T-helper 2 cell treated with Interferon-gamma antibody and Interleukin-4, amounts not matched to agents 100 ng/mL and 5 ng/mL, for 36 hours (primary cell): ENCODE measurements around the gene LAMB3. TPM values are rescaled to one million over a fixed set of nuclear protein-coding genes. Genes with fewer than 3 reads are reported as not detected.

Experiments used
- intact Hi-C: fragments of 100-400 bp; cut with micrococcal nuclease; formaldehyde crosslinking; loops from one replicate; pipeline ENCODE4 v1.15.1; 2023
- total RNA-seq: library from RNA; stranded (reverse); gene quantifications from 2 replicates; pipeline ENCODE4 v1.2.3, GENCODE V29; 2022

Gene LAMB3
- total RNA-seq, 1 donor from 2014 or later: 1.6 TPM

GRCh38 chr1:209569455-209570207 is 82.6 kb downstream of the LAMB3 start:
- intact Hi-C loops: loop anchor here (1.0 to 10.0 kb wide), 6 partner anchors 57 to 915 kb away; partner anchors contain the start of gene UTP25

DNA sequence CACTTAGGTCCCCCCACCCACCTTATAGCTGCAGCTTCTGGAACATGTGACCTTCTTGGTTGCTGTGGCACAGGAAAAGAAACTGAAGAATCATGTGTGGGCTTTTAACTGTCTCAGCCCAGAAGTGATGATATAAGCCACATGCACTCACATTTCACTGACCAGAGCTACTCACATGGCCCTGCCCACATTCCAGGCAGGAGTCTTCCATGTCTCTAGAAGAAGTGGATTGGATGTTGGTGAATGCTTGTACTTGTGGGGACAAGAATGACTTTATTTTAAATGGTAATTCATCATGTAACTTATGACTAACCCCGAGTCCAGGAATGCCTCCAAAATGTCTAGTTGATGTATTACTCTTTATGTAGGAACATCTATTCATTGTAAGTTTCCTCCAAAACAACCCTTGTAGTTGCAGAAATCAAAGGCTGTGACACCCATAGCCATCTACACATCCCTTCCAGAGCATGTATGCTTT is 84.5 kb downstream of the LAMB3 start:
- intact Hi-C loops: loop anchor here (2.0 to 10.0 kb wide), 3 partner anchors 59 to 913 kb away; no protein-coding TSS in a partner anchor

- intact Hi-C loops: loop anchor here (2.0 to 10.0 kb wide), 2 partner anchors 363 to 911 kb away; no protein-coding TSS in a partner anchor
Observed at GRCh38 chr1:209565759-209566678, 86.2 kb downstream of the LAMB3 start.

Other genes starting within 250 kb of the LAMB3 start
- not detected in 2 replicates for gene CAMK1G, start 68.7 kb downstream of the LAMB3 start, total RNA-seq
- gene G0S2, start 23.0 kb upstream of the LAMB3 start, total RNA-seq: 0.89 and 1.6 TPM in 2 replicates
- 0.36 and 0.61 TPM in 2 replicates for gene HSD11B1, start 52.4 kb upstream of the LAMB3 start, total RNA-seq
- 446 and 452 TPM in 2 replicates for gene TRAF3IP3, start 103.6 kb upstream of the LAMB3 start, total RNA-seq
- 1.8 and 2.1 TPM in 2 replicates for gene C1orf74, start 132.1 kb upstream of the LAMB3 start, total RNA-seq
- not detected in 2 replicates for gene IRF6, start 153.7 kb upstream of the LAMB3 start, total RNA-seq
- gene UTP25, start 175.5 kb upstream of the LAMB3 start, total RNA-seq: 10.4 and 10.7 TPM in 2 replicates